Measurements from ENCODE around the gene MAP2. TPM values are rescaled to one million over a fixed set of nuclear protein-coding genes. Genes with fewer than 3 reads are reported as not detected.

The MAP2 gene
- total RNA-seq, 1 experiment from 2014 or later = 7.4 TPM

DNA sequence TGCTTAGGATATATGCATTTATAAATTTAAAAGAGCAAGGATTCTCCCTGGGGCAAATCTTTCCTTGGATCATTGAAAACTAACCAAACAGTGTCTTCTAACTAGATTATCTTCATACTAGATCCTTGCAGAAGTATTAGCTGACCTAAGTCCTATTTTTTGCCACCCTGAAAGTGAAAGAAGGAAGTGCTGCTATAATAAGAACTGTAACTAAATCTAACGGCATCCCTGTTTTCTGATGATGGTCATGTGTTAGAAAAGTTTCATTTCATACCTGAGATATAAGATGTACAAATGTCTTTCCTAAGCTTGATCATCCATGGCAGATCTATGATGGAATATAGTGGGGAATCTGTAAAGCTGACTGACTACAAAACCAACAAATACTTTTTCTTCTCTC, 102.7 kb downstream of the MAP2 start (continued):
- TF ChIP-seq RAD21 (IDR thresholded peaks at IDR 0.05; ENCODE audit: low read depth) = no peak
- TF ChIP-seq POLR2AphosphoS5 (IDR thresholded peaks at IDR 0.05; ENCODE audit: low read depth, low read length) = no peak
- TF ChIP-seq TCF7L2 (IDR thresholded peaks at IDR 0.05; ENCODE audit: borderline replicate concordance, extremely low read depth, insufficient read depth, insufficient read length) = no peak

DNA sequence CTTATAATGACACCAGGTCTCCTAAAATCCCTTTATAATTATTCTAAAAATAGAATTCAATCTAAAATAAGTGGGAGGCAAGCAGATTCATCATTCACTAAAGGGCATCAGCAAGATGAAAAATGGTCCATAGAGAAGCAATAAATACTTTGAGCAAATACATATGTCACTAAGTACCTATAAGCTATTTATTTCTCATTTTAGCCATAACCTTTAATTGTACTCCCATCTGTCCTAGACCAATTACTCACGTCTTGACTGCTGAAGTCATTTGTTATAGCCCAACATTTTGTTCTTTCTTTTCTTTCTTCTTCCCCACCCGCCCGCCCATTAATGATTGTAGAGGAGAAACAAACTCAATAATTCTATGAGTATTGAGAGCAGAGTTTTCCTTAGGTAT, 105.7 kb downstream of the MAP2 start:
- no TSS peak for BruUV-seq (replicated peaks)
- DNase-seq (ENCODE audit: low read depth, low spot score) (no peak), ATAC-seq (no peak)
- Histone ChIP-seq H3K4me2 (ENCODE audit: low read length) (no peak overlapping the region), H3K9ac (ENCODE audit: low read length) (no peak overlapping the region), H4K20me1 (ENCODE audit: insufficient read depth) (no peaks in the 10 kb centered on the region), H3K36me3 (ENCODE audit: control insufficient read depth in 1 of 2, insufficient read depth in 2 of 2, low read length in 2 of 2) (no peaks in the 10 kb centered on the region), H3K4me1 (ENCODE audit: control insufficient read depth in 1 of 2, insufficient read depth in 2 of 2, low read length in 2 of 2) (peaks cover 5 to 8% of the 10 kb centered on the region in 2 experiments; a peak in 2 of 4 replicates), H3K27me3 (ENCODE audit: insufficient read depth, low read length) (no peaks in the 10 kb centered on the region), H3K9me2 (ENCODE audit: insufficient read depth) (no peaks in the 10 kb centered on the region), H2AFZ (ENCODE audit: low read depth, low read length, poor library complexity, severe bottlenecking) (no peak overlapping the region), H3K4me3 (replicated peaks in 1 of 2; ENCODE audit: low read depth in 1 of 2, low read length in 2 of 2) (no peak overlapping the region), H3K9me3 (ENCODE audit: control insufficient read depth in 1 of 2, insufficient read depth in 1 of 2, low read depth in 1 of 2, low read length in 2 of 2) (no peaks in the 10 kb centered on the region), H3K79me2 (ENCODE audit: insufficient read depth, low read length) (no peaks in the 10 kb centered on the region), H3K27ac (ENCODE audit: low read depth, low read length) (no peak overlapping the region)
- intact Hi-C loops (cut with micrococcal nuclease) = no loop called here
- ChIA-PET CTCF (no interaction called here), POLR2A (no interaction called here), RAD21 (ENCODE audit: low non-redundant PET in 1 of 2, low total read pairs in 2 of 2, uncharacterized antibody in 2 of 2, unreplicated experiment in 2 of 2) (no interaction called here)
- TF ChIP-seq FOSL1 (IDR thresholded peaks at IDR 0.05; ENCODE audit: low read depth) (no peak), CBX3 (IDR thresholded peaks at IDR 0.05; ENCODE audit: low read depth) (no peak), CTCF (IDR thresholded peaks at IDR 0.05 in 2 of 3, conservative IDR thresholded peaks at IDR 0.05 in 1 of 3; ENCODE audit: borderline replicate concordance in 1 of 3, insufficient read depth in 1 of 3, low read depth in 2 of 3, low read length in 2 of 3) (no peak), CEBPB (IDR thresholded peaks at IDR 0.05; ENCODE audit: low read depth) (no peak), MAX (IDR thresholded peaks at IDR 0.05) (no peak), ZFX (IDR thresholded peaks at IDR 0.05) (no peak), ZBTB33 (IDR thresholded peaks at IDR 0.05; ENCODE audit: extremely low read depth, insufficient replicate concordance, low read length) (no peak)
- TF ChIP-seq, protein P1, sequence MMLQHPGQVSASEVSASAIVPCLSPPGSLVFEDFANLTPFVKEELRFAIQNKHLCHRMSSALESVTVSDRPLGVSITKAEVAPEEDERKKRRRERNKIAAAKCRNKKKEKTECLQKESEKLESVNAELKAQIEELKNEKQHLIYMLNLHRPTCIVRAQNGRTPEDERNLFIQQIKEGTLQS (IDR thresholded peaks at IDR 0.05) = no peak
